ENCODE results near the gene LOXL3.

- TF ChIP-seq CTCF (IDR thresholded peaks at IDR 0.05) (no peak), EZH2 (IDR thresholded peaks at IDR 0.05; ENCODE audit: borderline replicate concordance, insufficient read depth, low read depth, low read length, poor library complexity, severe bottlenecking) (no peak)
These were observed 24.7 kb upstream of the LOXL3 start for GRCh38 chr2:74578408-74578807.
